Heart left ventricle (tissue), 16 donors: ENCODE measurements around the gene PIGM. TPM values are rescaled to one million over a fixed set of nuclear protein-coding genes. Genes with fewer than 3 reads are reported as not detected.

Experiments used
- ATAC-seq, 4 donors: fragments of 200-7000 bp; cut with Tn5 transposase; one replicate each; pipeline ENCODE4 v1.9.1; 2020 to 2022; ENCODE audit warnings: moderate library complexity in 4 of 4, mild to moderate bottlenecking in 3 of 4, moderate number of reproducible peaks in 1 of 4
- DNase-seq, 5 donors: peaks; one replicate each; pipeline ENCODE4 v3.0.0-alpha.2; 2020
- H3K27ac ChIP-seq, 12 donors: fragments of 200-600 bp; sonication (generic) in 4 of 12; one replicate each; pipeline versions ENCODE4 v1.5.0 to v1.8.0; 2016 to 2022; ENCODE audit warnings: mild to moderate bottlenecking in 2 of 12
- H3K27me3 ChIP-seq, 9 donors: fragments of 200-600 bp; sonication (generic) in 2 of 9; one replicate each; pipeline versions ENCODE4 v1.5.1 to v1.8.0; 2016 to 2022; ENCODE audit warnings: mild to moderate bottlenecking in 3 of 9
- H3K36me3 ChIP-seq, 9 donors: fragments of 200-600 bp; sonication (generic) in 2 of 9; one replicate each; pipeline versions ENCODE4 v1.5.0 to v1.8.0; 2018 to 2022; ENCODE audit warnings: mild to moderate bottlenecking in 2 of 9
- H3K4me1 ChIP-seq, 12 donors: fragments of 200-600 bp; sonication (generic) in 4 of 12; one replicate each; pipeline versions ENCODE4 v1.5.0 to v1.8.0; 2016 to 2022; ENCODE audit warnings: mild to moderate bottlenecking in 3 of 12
- H3K4me3 ChIP-seq, 12 donors: fragments of 200-600 bp; sonication (generic) in 4 of 12; one replicate each; pipeline versions ENCODE4 v1.5.0 to v1.8.0; 2017 to 2022; ENCODE audit warnings: mild to moderate bottlenecking in 9 of 12, moderate library complexity in 4 of 12
- H3K9me3 ChIP-seq, 12 donors: fragments of 200-600 bp; sonication (generic) in 4 of 12; one replicate each; pipeline versions ENCODE4 v1.5.0 to v1.8.0; 2016 to 2022; ENCODE audit warnings: mild to moderate bottlenecking in 1 of 12
- CTCF ChIP-seq, 12 donors: fragments of 200-600 bp; sonication (generic) in 4 of 12; IDR thresholded peaks; one replicate each; pipeline versions ENCODE4 v1.5.0 to v1.8.0; 2018 to 2022; ENCODE audit warnings: antibody characterized with exemption in 12 of 12, mild to moderate bottlenecking in 5 of 12
- POLR2A ChIP-seq, 2 donors: fragments of 450-650 bp; IDR thresholded peaks; one replicate each; pipeline ENCODE4 v1.6.1; 2017; ENCODE audit warnings: antibody characterized with exemption in 2 of 2, mild to moderate bottlenecking in 2 of 2, moderate library complexity in 2 of 2
- WGBS, 4 donors: extraction: QIAGEN DNeasy Blood & Tissue Kit in 2 of 4; methylation state at CpG; one replicate each; pipeline versions ENCODE4 v1.1.5 to v1.1.7; 2013 to 2018; 5-methylcytosine and 5-hydroxymethylcytosine counted together
- intact Hi-C, 10 donors: fragments of 100-400 bp; cut with DNase I; formaldehyde crosslinking; loops; one replicate each; pipeline versions ENCODE4 v1.11.1 to v1.14.2; 2022
- polyA plus RNA-seq, 2 donors: library from polyadenylated mRNA; stranded (reverse); fragments of 200-250 nt; gene quantifications; one replicate each; pipeline ENCODE4 v1.2.3, GENCODE V29; 2013
- total RNA-seq, 9 donors: library from RNA; depleted of rRNA in 2 of 9; stranded (reverse); fragments of >200 nt in 2 of 9; fragmentation: NEBNext Ultra II Directional in 3 of 9; extraction: Animal tissue kit (Norgen Biotek cat#: 25700) in 3 of 9; gene quantifications; one replicate each; pipeline versions ENCODE4 v1.1.0 to v1.2.4, GENCODE V29; 2016 to 2023
- donor health status: ischemic (EF 13 %, LVEDD 7.1; RV severe dilation, severe dysfunction).
- donor health status: healthy with polysubstance abuse.
- donor health status: DM: no; HTN: yes; CAD: no.
- donor health status: DM: no; HTN: no; CAD: no.
- donor health status: ischemic (EF 25% LVEDD 6.9; RV normal size, moderate dysfunction).
- donor health status: ischemic (EF 25% LVEDD 5.7; RV mildly dilated, moderate dysfunction).
- donor health status: healthy.
- donor health status: DM: yes; HTN: yes; CAD: no.
- donor health status: ischemic (EF 35%, LVEDD 5.7; RV mildly dilated, moderate dysfunction).
- donor health status: nonischemic (EF 11% LVEDD 7.7; RV severe dilation, severe dysfunction).
- donor health status: DM: yes; HTN: yes; CAD: no.
- donor health status: PGD.
- donor health status: ischemic (EF 29% LVEDD 5.4; RV normal size, mild dysfunction).
- donor health status: nonischemic (EF 23%, LVEDD 6.1; RV moderate dilation, normal function).

Gene PIGM
- total and polyA plus RNA-seq, 11 donors, result 1.6 to 4.1 (median 2.3) TPM

GRCh38 chr1:159980076-159980475 lies 51.7 kb downstream of the PIGM start:
- no peaks in the 10 kb centered on the region for H3K36me3 ChIP-seq
- WGBS, 4 donors, result 61 to 74% (median 69%) methylated on average over 6 of the region's 6 CpGs
- ATAC-seq (no peak), DNase-seq (no peak)
- H3K4me3 ChIP-seq, result no peak overlapping the region
- TF ChIP-seq POLR2A (IDR thresholded peaks at IDR 0.05) (no peak), CTCF (IDR thresholded peaks at IDR 0.05) (no peak)
- H3K4me1 ChIP-seq, result no peaks in the 10 kb centered on the region
- H3K27ac ChIP-seq, result no peak overlapping the region
- peaks cover 0 to 26% (median 0%) of the 10 kb centered on the region in 9 donors for H3K27me3 ChIP-seq
- H3K9me3 ChIP-seq, result no peaks in the 10 kb centered on the region
- intact Hi-C loops, result no loop called here

- peaks cover 0 to 28% (median 0%) of the 10 kb centered on the region in 9 donors for H3K27me3 ChIP-seq
- WGBS, 4 donors, result 86 to 92% (median 90%) methylated on average over 3 of the region's 3 CpGs
- no peak overlapping the region for H3K4me3 ChIP-seq
- ATAC-seq, result no peak
- H3K9me3 ChIP-seq, result no peaks in the 10 kb centered on the region
- H3K27ac ChIP-seq, result no peak overlapping the region
- TF ChIP-seq CTCF (IDR thresholded peaks at IDR 0.05) (no peak), POLR2A (IDR thresholded peaks at IDR 0.05) (no peak)
- no peak for DNase-seq
- no peaks in the 10 kb centered on the region for H3K36me3 ChIP-seq
- intact Hi-C loops, result no loop called here
- no peaks in the 10 kb centered on the region for H3K4me1 ChIP-seq
Observed at GRCh38 chr1:159979257-159979656, 52.5 kb downstream of the PIGM start.

- TF ChIP-seq CTCF (IDR thresholded peaks at IDR 0.05) (no peak), POLR2A (IDR thresholded peaks at IDR 0.05) (no peak)
- ATAC-seq, result no peak
- Histone ChIP-seq H3K4me3 (no peak overlapping the region), H3K9me3 (no peaks in the 10 kb centered on the region), H3K27me3 (peaks cover 0 to 24% (median 0%) of the 10 kb centered on the region in 9 donors), H3K36me3 (no peaks in the 10 kb centered on the region), H3K27ac (no peak overlapping the region), H3K4me1 (no peaks in the 10 kb centered on the region)
- WGBS, 4 donors, result 82 to 100% (median 87%) methylated on average over 2 of the region's 2 CpGs
- DNase-seq, result no peak
- intact Hi-C loops, result no loop called here
Observed at GRCh38 chr1:159978107-159978398, 53.7 kb downstream of the PIGM start.

- TF ChIP-seq POLR2A (IDR thresholded peaks at IDR 0.05) (no peak), CTCF (IDR thresholded peaks at IDR 0.05) (no peak)
- Histone ChIP-seq H3K27me3 (peaks cover 0 to 23% (median 0%) of the 10 kb centered on the region in 9 donors), H3K4me3 (no peak overlapping the region), H3K9me3 (no peaks in the 10 kb centered on the region), H3K36me3 (no peaks in the 10 kb centered on the region), H3K27ac (no peak overlapping the region), H3K4me1 (no peaks in the 10 kb centered on the region)
- ATAC-seq, result no peak
- no peak for DNase-seq
- intact Hi-C loops, result no loop called here
- 82 to 90% (median 83%) methylated on average over 6 of the region's 6 CpGs for WGBS, 4 donors
Observed at GRCh38 chr1:159977364-159978106, 54.3 kb downstream of the PIGM start.

Other genes starting within 250 kb of the PIGM start
- gene FCRL6, start 229.6 kb downstream of the PIGM start, total RNA-seq, result 1 to 10 TPM in 2 of 9 donors, under 1 TPM in 1, not detected in 6; 0.21 to 2.0 (median 1.9) TPM
- gene FCRL6, start 229.6 kb downstream of the PIGM start, polyA plus RNA-seq, result not detected
- 10 to 100 TPM in 1 of 9 donors, 1 to 10 TPM in 7, under 1 TPM in 1; 0.79 to 44.9 (median 1.8) TPM for gene SLAMF8, start 205.1 kb downstream of the PIGM start, total RNA-seq
- gene SLAMF8, start 205.1 kb downstream of the PIGM start, polyA plus RNA-seq, result 1 to 10 TPM in 1 of 2 donors, under 1 TPM in 1; 0.50 to 1.5 TPM
- not detected for gene VSIG8, start 169.3 kb downstream of the PIGM start, total RNA-seq
- gene VSIG8, start 169.3 kb downstream of the PIGM start, polyA plus RNA-seq, result under 1 TPM in 1 of 2 donors, not detected in 1; 0.27 TPM
- gene CFAP45, start 131.8 kb downstream of the PIGM start, total RNA-seq, result 1 to 10 TPM in 1 of 9 donors, under 1 TPM in 6, not detected in 2; 0.31 to 1.8 (median 0.62) TPM
- gene CFAP45, start 131.8 kb downstream of the PIGM start, polyA plus RNA-seq, result 1 to 10 TPM in 1 of 2 donors, under 1 TPM in 1; 0.29 to 1.3 TPM
- gene TAGLN2, start 106.5 kb downstream of the PIGM start, total RNA-seq, result 100 to 1,000 TPM in 5 of 9 donors, 10 to 100 TPM in 4; 84.3 to 246 (median 131) TPM
- 100 to 1,000 TPM; 113 to 226 TPM for gene TAGLN2, start 106.5 kb downstream of the PIGM start, polyA plus RNA-seq
- 1 to 10 TPM in 1 of 9 donors, under 1 TPM in 3, not detected in 5; 0.10 to 4.8 (median 0.12) TPM for gene IGSF9, start 86.4 kb downstream of the PIGM start, total RNA-seq
- gene IGSF9, start 86.4 kb downstream of the PIGM start, polyA plus RNA-seq, result under 1 TPM in 1 of 2 donors, not detected in 1; 0.06 TPM
- under 1 TPM in 1 of 9 donors, not detected in 8; 0.88 TPM for gene SLAMF9, start 77.8 kb downstream of the PIGM start, total RNA-seq
- under 1 TPM in 1 of 2 donors, not detected in 1; 0.24 TPM for gene SLAMF9, start 77.8 kb downstream of the PIGM start, polyA plus RNA-seq
- gene KCNJ10, start 38.2 kb upstream of the PIGM start, total RNA-seq, result 1 to 10 TPM in 1 of 9 donors, under 1 TPM in 1, not detected in 7; 0.48 to 1.1 TPM
- gene KCNJ10, start 38.2 kb upstream of the PIGM start, polyA plus RNA-seq, result under 1 TPM in 1 of 2 donors, not detected in 1; 0.08 TPM
- gene KCNJ9, start 49.5 kb upstream of the PIGM start, total RNA-seq, result under 1 TPM in 2 of 9 donors, not detected in 7; 0.06 to 0.29 TPM
- under 1 TPM in 1 of 2 donors, not detected in 1; 0.08 TPM for gene KCNJ9, start 49.5 kb upstream of the PIGM start, polyA plus RNA-seq
- gene IGSF8, start 66.6 kb upstream of the PIGM start, total RNA-seq, result 10 to 100 TPM; 23.1 to 49.3 (median 24.8) TPM
- gene IGSF8, start 66.6 kb upstream of the PIGM start, polyA plus RNA-seq, result 10 to 100 TPM; 15.0 to 30.3 TPM
- 100 to 1,000 TPM; 115 to 393 (median 280) TPM for gene ATP1A2, start 83.8 kb upstream of the PIGM start, total RNA-seq
- gene ATP1A2, start 83.8 kb upstream of the PIGM start, polyA plus RNA-seq, result 10 to 100 TPM; 29.5 to 79.3 TPM
- gene ATP1A4, start 119.6 kb upstream of the PIGM start, total RNA-seq, result 1 to 10 TPM in 1 of 9 donors, under 1 TPM in 3, not detected in 5; 0.09 to 1.3 (median 0.29) TPM
- gene ATP1A4, start 119.6 kb upstream of the PIGM start, polyA plus RNA-seq, result under 1 TPM in 1 of 2 donors, not detected in 1; 0.12 TPM
- 100 to 1,000 TPM in 1 of 9 donors, 10 to 100 TPM in 8; 23.6 to 129 (median 45.9) TPM for gene CASQ1, start 158.6 kb upstream of the PIGM start, total RNA-seq
- gene CASQ1, start 158.6 kb upstream of the PIGM start, polyA plus RNA-seq, result 10 to 100 TPM; 35.4 to 55.9 TPM
- 100 to 1,000 TPM; 134 to 581 (median 290) TPM for gene PEA15, start 173.4 kb upstream of the PIGM start, total RNA-seq
- gene PEA15, start 173.4 kb upstream of the PIGM start, polyA plus RNA-seq, result 1,000 to 10,000 TPM in 1 of 2 donors, 100 to 1,000 TPM in 1; 250 to 1,078 TPM
- 100 to 1,000 TPM; 111 to 161 (median 131) TPM for gene DCAF8, start 230.6 kb upstream of the PIGM start, total RNA-seq
- gene DCAF8, start 230.6 kb upstream of the PIGM start, polyA plus RNA-seq, result 10 to 100 TPM; 78.4 to 96.9 TPM